GM12878 (cell line): ENCODE data around the gene EIF4E1B.

Experiments used
- JUND ChIP-seq: IDR thresholded peaks from 2 replicates; pipeline ENCODE4 v1.6.1; 2012; ENCODE audit warnings: low read depth, mild to moderate bottlenecking, low read length, improper control_type of control experiment, moderate library complexity
- TCF3 ChIP-seq: IDR thresholded peaks from 2 replicates; pipeline ENCODE4 v1.6.1; 2012; ENCODE audit warnings: low read depth, mild to moderate bottlenecking, low read length, borderline replicate concordance; ENCODE audit not compliant: insufficient read depth

DNA sequence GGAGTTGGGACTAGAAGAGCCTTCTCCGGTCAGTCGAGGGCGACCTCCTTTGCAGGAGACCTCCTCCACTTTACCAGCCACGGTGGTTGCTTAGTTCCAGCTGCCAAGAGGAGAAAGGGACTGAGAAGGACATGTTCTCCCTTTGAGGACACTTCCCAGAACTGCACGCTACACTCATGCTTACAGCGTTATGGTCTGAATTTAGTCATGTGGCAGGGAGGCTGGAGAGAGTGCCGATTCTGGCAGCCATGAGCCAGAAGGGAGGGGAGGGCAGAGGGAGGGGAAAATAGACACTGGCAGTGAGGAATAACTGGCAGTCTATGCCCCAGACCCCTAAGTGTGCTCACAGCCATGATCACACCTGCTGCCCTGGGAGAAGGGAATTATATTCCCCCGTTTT lies 64.6 kb downstream of the EIF4E1B start:
- TF ChIP-seq TCF3: no peak
- no peak for TF ChIP-seq JUND
